GM11168 (cell line): ENCODE results near the gene TSHZ3.

Experiments used
- in situ Hi-C: fragments of 300-500 bp; cut with MboI; formaldehyde crosslinking; loops from one replicate; pipeline ENCODE4 v1.12.0; 2022; ENCODE audit warnings: low sequenced_read_pairs; ENCODE audit not compliant: unreplicated experiment

Gene TSHZ3

DNA sequence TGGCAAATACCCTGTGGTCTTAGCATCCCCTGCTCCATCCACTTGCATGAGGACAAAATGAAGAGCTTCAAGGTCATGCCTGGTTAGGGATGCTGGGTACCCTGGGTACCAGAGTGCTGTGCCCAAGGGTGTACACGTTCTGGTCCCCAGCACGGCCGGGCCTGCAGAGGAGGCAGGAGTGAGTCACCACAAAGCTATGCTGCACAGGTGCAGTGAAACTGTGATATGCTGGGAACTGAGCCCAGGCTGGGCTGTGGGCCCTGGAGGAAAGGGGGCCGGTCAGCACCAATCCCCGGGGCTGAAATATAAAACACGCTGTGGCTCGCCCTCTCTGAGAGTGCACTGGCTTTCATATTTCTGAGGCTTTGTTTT is 95.1 kb downstream of the TSHZ3 start:
- in situ Hi-C loops = no loop called here

DNA sequence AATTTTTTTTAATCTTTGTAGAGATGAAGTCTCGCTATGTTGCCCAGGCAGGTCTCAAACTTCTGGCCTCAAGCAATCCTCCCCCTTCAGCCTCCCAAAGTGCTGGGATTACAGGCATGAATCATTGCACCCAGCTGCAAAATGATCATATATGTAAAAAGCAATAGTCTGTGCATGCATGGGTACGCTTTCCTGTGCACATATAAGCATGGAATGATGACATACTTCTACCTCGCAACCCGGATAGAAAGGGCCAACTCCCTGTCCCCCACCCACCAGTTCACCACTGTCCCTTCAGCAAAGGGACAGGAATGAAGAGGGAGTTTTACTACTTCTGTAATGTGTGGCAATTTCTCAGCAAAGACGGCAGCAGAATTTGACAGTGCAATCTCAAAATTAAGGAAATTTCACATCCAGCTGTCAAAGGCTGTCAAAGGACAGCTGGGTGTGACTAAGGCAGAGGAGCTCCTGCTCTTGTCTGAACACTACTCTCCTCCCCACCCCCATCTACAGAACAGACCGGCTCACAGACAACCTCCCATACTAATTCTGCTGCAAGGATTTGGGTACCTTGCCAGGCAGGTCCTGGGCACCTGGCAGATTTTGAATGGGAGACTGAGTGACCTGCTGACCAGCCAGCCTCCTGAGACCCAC is 95.6 kb downstream of the TSHZ3 start:
- in situ Hi-C loops = no loop called here

DNA sequence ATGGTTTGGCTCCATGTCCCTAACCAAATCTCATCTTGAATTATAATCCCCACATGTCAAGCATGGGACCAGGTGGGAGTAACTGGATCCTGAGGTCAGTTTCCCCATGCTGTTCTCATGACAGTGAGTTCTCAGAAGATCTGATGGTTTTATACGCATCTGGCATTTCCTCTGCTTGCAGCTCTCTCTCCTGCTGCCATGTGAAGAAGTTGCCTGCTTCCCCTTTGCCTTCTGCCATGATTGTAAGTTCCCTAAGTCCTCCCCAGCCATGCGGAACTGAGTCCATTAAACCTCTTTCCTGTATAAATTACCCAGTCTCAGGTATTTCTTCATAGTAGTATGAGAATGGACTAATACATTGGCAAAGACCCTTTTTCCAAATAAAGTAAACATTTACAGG is 96.8 kb downstream of the TSHZ3 start:
- in situ Hi-C loops = no loop called here

DNA sequence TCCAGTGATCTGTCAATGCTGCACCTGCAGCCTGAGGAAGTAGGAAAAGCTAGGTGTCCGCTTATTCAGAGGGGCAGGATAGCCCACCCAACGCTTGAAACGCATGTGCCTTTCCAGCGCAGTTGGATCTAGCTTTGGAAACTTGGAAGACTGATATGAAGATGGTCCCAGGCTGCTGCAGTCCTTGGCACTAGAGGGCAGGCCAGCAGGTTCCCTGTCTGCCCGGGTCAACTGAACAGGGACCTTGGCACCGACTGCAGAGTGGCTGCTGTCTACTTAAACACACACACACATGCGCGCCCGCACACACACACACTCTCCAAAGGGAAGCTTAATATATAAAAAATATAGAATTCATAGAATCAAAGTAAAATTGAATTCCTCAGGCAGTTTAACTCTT is 100.0 kb downstream of the TSHZ3 start:
- in situ Hi-C loops = no loop called here

DNA sequence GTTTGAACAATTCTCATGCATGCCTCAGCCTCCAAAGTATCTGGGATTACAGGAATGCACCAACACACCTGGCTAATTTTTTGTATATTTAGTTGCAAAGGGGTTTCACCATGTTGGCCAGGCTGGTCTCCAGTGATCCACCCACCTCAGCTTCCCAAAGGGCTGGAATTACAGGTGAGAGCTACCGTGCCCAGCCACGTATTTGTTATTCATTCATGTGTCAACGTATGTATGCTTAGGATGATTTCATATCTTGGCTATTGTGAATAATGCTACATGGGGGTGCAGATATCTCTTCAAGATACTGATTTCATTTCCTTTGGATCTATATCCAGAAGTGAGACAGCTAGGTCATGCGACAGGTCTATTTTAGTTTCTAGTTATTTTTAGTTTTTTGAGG is 113.4 kb downstream of the TSHZ3 start:
- in situ Hi-C loops = no loop called here

DNA sequence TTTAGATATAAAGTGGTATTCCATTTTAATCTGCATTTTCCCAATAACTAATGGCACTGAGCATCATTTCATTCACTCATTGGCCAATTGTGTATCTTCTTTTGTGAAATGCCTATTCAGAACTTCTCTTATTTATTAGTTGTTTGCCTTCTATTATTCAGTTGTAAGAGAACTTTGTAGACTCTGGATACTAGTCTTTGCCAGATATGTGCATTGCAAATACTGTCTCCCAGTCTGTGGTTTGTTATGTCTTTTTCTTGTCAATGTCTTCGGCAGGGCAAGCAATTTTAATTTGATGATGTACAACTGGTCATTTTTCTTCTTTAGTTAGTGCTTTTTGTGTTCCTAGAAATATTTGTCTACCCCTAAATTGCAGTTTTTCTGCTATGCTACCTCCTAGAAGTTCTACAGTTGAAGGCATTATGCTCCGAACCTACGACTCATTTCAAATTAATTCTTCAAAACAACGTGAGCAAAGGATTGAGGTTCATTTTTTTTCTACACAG is 115.9 kb downstream of the TSHZ3 start:
- in situ Hi-C loops = no loop called here

DNA sequence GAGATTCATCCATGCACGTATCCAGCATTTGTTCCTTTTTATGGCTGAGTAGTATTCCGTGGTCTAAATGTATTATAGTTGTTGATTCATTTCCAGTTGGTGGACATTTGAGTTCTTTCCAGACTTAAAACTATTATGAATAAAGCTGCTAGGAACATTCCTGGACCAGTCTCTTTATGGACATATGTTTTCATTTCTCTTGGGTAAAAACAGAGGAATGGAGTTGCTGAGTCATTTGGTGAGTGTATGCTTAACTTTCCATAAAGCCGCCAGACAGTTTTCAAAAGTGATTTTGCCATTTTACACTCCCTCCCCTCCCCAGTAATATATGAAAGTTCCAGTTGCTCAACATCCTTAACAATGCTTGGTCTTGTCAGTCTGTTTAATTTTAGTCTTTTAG is 116.4 kb downstream of the TSHZ3 start:
- in situ Hi-C loops = no loop called here

DNA sequence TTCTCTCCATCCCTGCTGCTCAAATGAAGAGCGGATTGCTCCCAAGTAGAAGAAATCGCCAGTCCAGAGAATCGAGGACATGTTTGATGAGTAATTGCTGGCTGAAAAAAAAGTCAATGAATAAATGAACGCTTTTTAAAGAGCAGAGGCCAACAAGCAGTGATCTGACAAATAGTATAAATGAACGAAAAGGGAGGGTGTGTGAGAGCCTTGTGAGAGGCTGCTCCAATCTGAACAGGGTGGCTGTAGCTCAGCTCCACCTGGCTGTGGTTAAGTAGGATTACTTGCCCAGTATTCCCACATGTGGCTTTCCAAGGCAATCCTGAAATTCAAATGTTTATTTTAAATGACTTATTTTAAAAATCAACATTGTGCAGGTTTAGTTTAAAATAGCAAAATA is 117.1 kb downstream of the TSHZ3 start:
- in situ Hi-C loops = no loop called here

DNA sequence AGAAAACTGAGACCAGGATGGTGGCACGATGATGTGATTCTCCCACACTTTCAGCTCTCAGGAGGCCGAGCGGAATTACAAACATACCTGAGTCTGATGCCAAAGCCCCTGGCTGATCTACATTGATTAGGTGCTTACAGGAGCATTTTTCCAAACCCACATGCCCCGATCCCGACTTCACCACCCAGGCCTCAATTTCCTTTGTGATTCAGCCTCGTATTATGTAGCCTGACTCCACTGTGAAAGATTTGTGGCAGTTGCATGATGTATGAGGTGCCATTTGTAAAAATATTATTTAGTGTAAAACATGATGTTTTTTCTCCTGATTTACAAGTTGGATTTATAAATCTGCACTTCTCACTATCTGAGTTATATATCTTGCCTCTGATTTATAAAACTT is 118.0 kb downstream of the TSHZ3 start:
- in situ Hi-C loops = no loop called here

DNA sequence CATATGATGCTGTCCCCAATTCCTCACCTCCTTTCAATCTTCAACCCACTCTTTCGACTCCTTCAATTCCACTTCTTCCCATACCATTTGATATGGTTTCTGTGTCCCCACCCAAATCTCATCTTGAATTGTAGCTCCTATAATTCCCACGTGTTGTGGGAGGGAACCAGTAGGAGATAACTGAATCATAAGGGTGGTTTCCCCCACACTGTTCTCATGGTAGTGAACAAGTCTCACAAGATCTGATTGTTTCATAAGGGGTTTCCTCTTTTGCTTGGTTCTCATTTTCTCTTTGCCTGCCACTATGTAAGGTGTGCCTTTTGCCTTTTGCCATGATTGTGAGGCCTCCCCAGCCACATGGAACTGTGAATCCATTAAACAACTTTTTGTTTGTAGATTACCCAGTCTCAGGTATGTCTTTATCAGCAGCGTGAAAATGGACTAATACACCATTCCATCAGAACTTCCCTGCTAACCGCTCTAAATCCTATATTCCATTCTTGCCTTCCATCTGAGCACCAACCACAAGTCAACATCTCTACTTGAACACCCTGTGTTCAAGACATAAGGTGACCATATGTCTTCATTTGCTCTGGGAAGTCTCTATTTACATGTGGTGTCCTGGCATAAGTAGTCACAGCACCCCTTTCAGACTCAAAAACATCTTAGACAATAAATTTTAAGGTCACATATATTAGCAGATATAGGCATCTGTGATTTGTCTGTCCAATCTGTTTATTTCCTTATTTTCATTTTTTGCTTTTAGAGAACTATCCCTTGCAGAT is 122.9 kb downstream of the TSHZ3 start:
- in situ Hi-C loops = no loop called here
